SJCRH30 (cell line): Measurements from ENCODE around the gene ADM5. TPM values are rescaled to one million over a fixed set of nuclear protein-coding genes. Genes with fewer than 3 reads are reported as not detected.

Experiments
- DNase-seq, 2 experiments: peaks; one replicate each; pipeline ENCODE4 v3.0.0-alpha.2; 2015 to 2020
- H3K27ac ChIP-seq: fragments of 250-450 bp; sonication (Bioruptor Pico); 2 replicates; pipeline ENCODE4 v1.5.1; 2020; ENCODE audit warnings: mild to moderate bottlenecking, moderate library complexity
- H3K27me3 ChIP-seq: fragments of 250-450 bp; sonication (Bioruptor Pico); 2 replicates; pipeline ENCODE4 v1.5.1; 2020; ENCODE audit warnings: mild to moderate bottlenecking, moderate library complexity
- H3K36me3 ChIP-seq: fragments of 250-450 bp; sonication (Bioruptor Pico); 2 replicates; pipeline ENCODE4 v1.5.1; 2020; ENCODE audit warnings: mild to moderate bottlenecking, moderate library complexity
- H3K4me1 ChIP-seq: fragments of 250-450 bp; sonication (Bioruptor Pico); 2 replicates; pipeline ENCODE4 v1.5.1; 2020; ENCODE audit warnings: mild to moderate bottlenecking, moderate library complexity
- H3K4me3 ChIP-seq: fragments of 250-450 bp; sonication (Bioruptor Pico); 2 replicates; pipeline ENCODE4 v1.5.1; 2020; ENCODE audit warnings: mild to moderate bottlenecking, moderate library complexity
- H3K9me3 ChIP-seq: fragments of 250-450 bp; sonication (Bioruptor Pico); replicated peaks from 2 replicates; pipeline ENCODE4 v1.5.1; 2020; ENCODE audit warnings: mild to moderate bottlenecking, moderate library complexity
- total RNA-seq: library from RNA; depleted of rRNA; stranded (reverse); fragments of >200 nt; shearing (Covaris generic); gene quantifications from 2 replicates; pipeline ENCODE4 v1.2.3, GENCODE V29; 2014; rRNA removed

Gene ADM5
- total RNA-seq, result 5.5 and 7.7 TPM in 2 replicates

- DNase-seq, result no peak
Measured at GRCh38 chr19:49689133-49690078, at the start of gene ADM5. ADM5 (plus strand) TSS chr19:49689594; CDS start chr19:49689838, 244 bp downstream.

GRCh38 chr19:49640113-49640898 lies 49.1 kb upstream of the ADM5 start, which contains the start of gene RRAS:
RRAS (minus strand) TSS chr19:49640143; CDS start chr19:49640098, 45 bp downstream.
- H3K4me1 ChIP-seq, result peaks cover 8% of the 10 kb centered on the region
- DNase-seq, result peak; percentile 100
- H3K27ac ChIP-seq, result peak within 1 kb of the TSS; percentile 99

More at GRCh38 chr19:49689133-49690078, at the start of gene ADM5:
- H3K27me3 ChIP-seq, result no peaks in the 10 kb centered on the region
- H3K4me1 ChIP-seq, result 0 out of 2 replicates have a peak, but pooled peaks cover 3% of the 10 kb centered on the region
- H3K9me3 ChIP-seq, result no peaks in the 10 kb centered on the region
- H3K36me3 ChIP-seq, result peaks cover 44% of the 10 kb centered on the region
- peak within 1 kb of the TSS; percentile 67 for H3K27ac ChIP-seq
- H3K4me3 ChIP-seq, result peak within 1 kb of the TSS; percentile 57

GRCh38 chr19:49641688-49642491 lies 47.5 kb upstream of the ADM5 start, which contains the start of gene SCAF1:
SCAF1 (plus strand) TSS chr19:49642209; CDS start chr19:49645027, 2,818 bp downstream.
- peak; percentile 99 for DNase-seq
- Histone ChIP-seq H3K27me3 (no peaks in the 10 kb centered on the region), H3K4me1 (peaks cover 6% of the 10 kb centered on the region; the same call in 1 of the 2 replicates), H3K4me3 (peak within 1 kb of the TSS; percentile 83), H3K27ac (peak within 1 kb of the TSS; percentile 99), H3K9me3 (no peaks in the 10 kb centered on the region), H3K36me3 (peaks cover 1% of the 10 kb centered on the region; the same call in 1 of the 2 replicates)

More at GRCh38 chr19:49640113-49640898, 49.1 kb upstream of the ADM5 start, which contains the start of gene RRAS:
- H3K36me3 ChIP-seq, result no peaks in the 10 kb centered on the region
- H3K4me3 ChIP-seq, result peak within 1 kb of the TSS; percentile 83
- no peaks in the 10 kb centered on the region for H3K9me3 ChIP-seq
- H3K27me3 ChIP-seq, result no peaks in the 10 kb centered on the region

GRCh38 chr19:49642492-49643035 lies 46.8 kb upstream of the ADM5 start:
- DNase-seq, result no peak
- no peaks in the 10 kb centered on the region for H3K27me3 ChIP-seq
- H3K4me1 ChIP-seq, result peaks cover 6% of the 10 kb centered on the region; the same call in 1 of the 2 replicates
- H3K4me3 ChIP-seq, result peak overlapping the region; percentile 83
- peak overlapping the region; percentile 99 for H3K27ac ChIP-seq
- no peaks in the 10 kb centered on the region for H3K9me3 ChIP-seq
- peaks cover 5% of the 10 kb centered on the region; the same call in 1 of the 2 replicates for H3K36me3 ChIP-seq

GRCh38 chr19:49643466-49643865 lies 45.9 kb upstream of the ADM5 start:
- H3K4me1 ChIP-seq, result no peaks in the 10 kb centered on the region; the same call in 1 of the 2 replicates
- no peak for DNase-seq
- peaks cover 5% of the 10 kb centered on the region; the same call in 1 of the 2 replicates for H3K36me3 ChIP-seq
- no peaks in the 10 kb centered on the region for H3K9me3 ChIP-seq
- no peak overlapping the region for H3K27ac ChIP-seq
- H3K27me3 ChIP-seq, result no peaks in the 10 kb centered on the region
- H3K4me3 ChIP-seq, result no peak overlapping the region

DNA sequence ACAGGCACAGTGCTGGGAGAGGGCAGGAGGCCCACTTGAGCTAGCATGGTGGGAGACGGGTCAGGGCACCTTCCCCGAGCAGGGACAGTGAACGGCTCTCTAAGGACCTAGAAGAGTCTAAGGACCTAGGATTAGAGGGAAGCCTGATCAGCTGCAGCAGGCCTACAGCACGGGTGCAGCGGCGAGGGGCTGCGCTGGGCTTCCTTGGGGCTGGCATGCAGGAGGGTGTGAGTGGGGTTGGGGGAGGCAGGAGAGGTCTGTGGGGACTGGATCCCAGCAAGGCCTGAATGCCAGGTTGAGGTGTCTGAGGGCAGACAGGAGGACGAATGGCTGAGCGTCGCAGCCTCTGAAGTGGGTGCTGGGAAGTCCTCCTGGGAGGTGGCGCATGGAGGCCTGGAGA lies 43.8 kb upstream of the ADM5 start:
- DNase-seq, result no peak
- no peaks in the 10 kb centered on the region for H3K4me1 ChIP-seq
- H3K4me3 ChIP-seq, result no peak overlapping the region
- H3K27me3 ChIP-seq, result no peaks in the 10 kb centered on the region
- H3K36me3 ChIP-seq, result peaks cover 22% of the 10 kb centered on the region
- H3K27ac ChIP-seq, result no peak overlapping the region
- H3K9me3 ChIP-seq, result no peaks in the 10 kb centered on the region

DNA sequence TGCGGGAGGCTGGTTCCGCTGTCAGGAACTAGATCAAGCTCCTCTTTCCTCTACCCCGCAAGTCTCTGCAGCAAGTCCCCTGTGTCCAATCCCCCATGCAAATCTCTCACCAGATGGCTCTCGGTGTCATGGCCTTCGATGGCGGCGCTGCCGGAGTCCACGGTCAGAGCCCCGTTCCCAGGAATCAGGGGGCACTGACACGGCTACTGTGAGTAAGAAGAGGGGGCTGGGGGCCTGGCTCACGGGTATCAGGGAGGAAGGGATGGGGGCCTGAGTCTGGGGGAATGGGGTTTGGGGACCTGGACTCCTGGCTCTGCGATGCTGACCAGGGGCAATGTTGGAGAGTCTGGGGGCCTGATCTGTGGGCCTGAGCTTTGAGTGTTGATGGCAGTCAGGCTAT lies 43.4 kb upstream of the ADM5 start:
- no peak overlapping the region for H3K27ac ChIP-seq
- no peaks in the 10 kb centered on the region for H3K4me1 ChIP-seq
- H3K36me3 ChIP-seq, result peaks cover 22% of the 10 kb centered on the region
- H3K9me3 ChIP-seq, result no peaks in the 10 kb centered on the region
- H3K4me3 ChIP-seq, result no peak overlapping the region
- no peaks in the 10 kb centered on the region for H3K27me3 ChIP-seq
- no peak for DNase-seq

GRCh38 chr19:49646586-49646985 lies 42.8 kb upstream of the ADM5 start:
- Histone ChIP-seq H3K4me1 (no peaks in the 10 kb centered on the region), H3K4me3 (no peak overlapping the region), H3K27ac (no peak overlapping the region), H3K27me3 (no peaks in the 10 kb centered on the region), H3K36me3 (peaks cover 25% of the 10 kb centered on the region), H3K9me3 (no peaks in the 10 kb centered on the region)
- DNase-seq, result no peak

GRCh38 chr19:49651029-49651819 lies 38.2 kb upstream of the ADM5 start:
- no peak for DNase-seq

DNA sequence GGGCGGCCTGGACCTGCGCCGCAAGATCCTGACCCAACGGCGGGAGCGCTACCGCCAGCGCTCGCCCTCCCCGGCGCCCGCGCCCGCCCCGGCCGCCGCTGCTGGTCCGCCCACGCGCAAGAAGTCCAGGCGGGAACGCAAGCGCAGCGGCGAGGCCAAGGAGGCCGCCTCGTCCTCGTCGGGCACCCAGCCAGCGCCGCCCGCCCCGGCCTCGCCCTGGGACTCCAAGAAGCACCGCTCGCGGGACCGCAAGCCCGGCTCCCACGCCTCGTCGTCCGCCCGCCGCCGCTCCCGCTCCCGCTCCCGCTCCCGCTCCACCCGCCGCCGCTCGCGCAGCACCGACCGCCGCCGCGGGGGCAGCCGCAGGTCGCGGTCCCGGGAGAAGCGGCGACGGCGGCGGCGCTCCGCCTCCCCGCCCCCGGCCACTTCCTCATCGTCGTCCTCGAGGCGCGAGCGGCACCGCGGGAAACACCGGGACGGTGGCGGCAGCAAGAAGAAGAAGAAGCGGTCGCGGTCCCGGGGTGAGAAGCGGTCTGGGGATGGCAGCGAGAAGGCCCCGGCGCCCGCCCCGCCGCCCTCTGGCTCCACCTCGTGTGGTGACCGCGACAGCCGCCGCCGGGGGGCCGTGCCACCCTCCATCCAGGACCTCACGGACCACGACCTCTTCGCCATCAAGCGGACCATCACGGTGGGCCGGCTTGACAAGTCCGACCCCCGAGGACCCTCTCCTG lies 37.4 kb upstream of the ADM5 start:
- Histone ChIP-seq H3K9me3 (no peaks in the 10 kb centered on the region), H3K27ac (no peak overlapping the region), H3K36me3 (peaks cover 52% of the 10 kb centered on the region), H3K4me1 (no peaks in the 10 kb centered on the region), H3K27me3 (no peaks in the 10 kb centered on the region), H3K4me3 (no peak overlapping the region)
- no peak for DNase-seq

More at GRCh38 chr19:49651029-49651819, 38.2 kb upstream of the ADM5 start:
- Histone ChIP-seq H3K27me3 (no peaks in the 10 kb centered on the region), H3K9me3 (no peaks in the 10 kb centered on the region), H3K27ac (no peak overlapping the region), H3K4me1 (no peaks in the 10 kb centered on the region), H3K36me3 (peaks cover 54% of the 10 kb centered on the region), H3K4me3 (no peak overlapping the region)

GRCh38 chr19:49652551-49653465 lies 36.6 kb upstream of the ADM5 start:
- Histone ChIP-seq H3K9me3 (no peaks in the 10 kb centered on the region), H3K4me3 (no peak overlapping the region), H3K27ac (no peak overlapping the region), H3K36me3 (peaks cover 54% of the 10 kb centered on the region), H3K4me1 (no peaks in the 10 kb centered on the region), H3K27me3 (no peaks in the 10 kb centered on the region)
- no peak for DNase-seq

GRCh38 chr19:49653466-49653806 lies 36.0 kb upstream of the ADM5 start:
- Histone ChIP-seq H3K4me3 (no peak overlapping the region), H3K4me1 (no peaks in the 10 kb centered on the region), H3K9me3 (no peaks in the 10 kb centered on the region), H3K36me3 (peaks cover 59% of the 10 kb centered on the region), H3K27me3 (no peaks in the 10 kb centered on the region), H3K27ac (no peak overlapping the region)
- no peak for DNase-seq
